Activated naive CD4-positive, alpha-beta T cell treated with anti-CD3 and anti-CD28 coated beads, Interleukin-2, amount 50 U/mL, for 24 hours (primary cell): Measurements from ENCODE around the gene TRIM28.
"Not testable (repeated sequence)": the region's sequence is repeated elsewhere in the genome, so short reads cannot be mapped to it uniquely, and the experiment has no call there.

Experiments used
- H3K27ac Mint-ChIP-seq: one replicate; pipeline ENCODE4 v1.8.0; 2021; ENCODE audit warnings: mild to moderate bottlenecking, mixed read lengths
- H3K27me3 Mint-ChIP-seq: one replicate; pipeline ENCODE4 v1.8.0; 2021; ENCODE audit warnings: mixed read lengths
- H3K36me3 Mint-ChIP-seq: one replicate; pipeline ENCODE4 v1.8.0; 2021; ENCODE audit warnings: mixed read lengths
- H3K4me1 Mint-ChIP-seq: one replicate; pipeline ENCODE4 v1.8.0; 2021; ENCODE audit warnings: mixed read lengths
- H3K4me3 Mint-ChIP-seq: one replicate; pipeline ENCODE4 v1.8.0; 2021; ENCODE audit warnings: mild to moderate bottlenecking, mixed read lengths
- H3K9me3 Mint-ChIP-seq: one replicate; pipeline ENCODE4 v1.8.0; 2021; ENCODE audit warnings: mixed read lengths

Gene TRIM28

DNA sequence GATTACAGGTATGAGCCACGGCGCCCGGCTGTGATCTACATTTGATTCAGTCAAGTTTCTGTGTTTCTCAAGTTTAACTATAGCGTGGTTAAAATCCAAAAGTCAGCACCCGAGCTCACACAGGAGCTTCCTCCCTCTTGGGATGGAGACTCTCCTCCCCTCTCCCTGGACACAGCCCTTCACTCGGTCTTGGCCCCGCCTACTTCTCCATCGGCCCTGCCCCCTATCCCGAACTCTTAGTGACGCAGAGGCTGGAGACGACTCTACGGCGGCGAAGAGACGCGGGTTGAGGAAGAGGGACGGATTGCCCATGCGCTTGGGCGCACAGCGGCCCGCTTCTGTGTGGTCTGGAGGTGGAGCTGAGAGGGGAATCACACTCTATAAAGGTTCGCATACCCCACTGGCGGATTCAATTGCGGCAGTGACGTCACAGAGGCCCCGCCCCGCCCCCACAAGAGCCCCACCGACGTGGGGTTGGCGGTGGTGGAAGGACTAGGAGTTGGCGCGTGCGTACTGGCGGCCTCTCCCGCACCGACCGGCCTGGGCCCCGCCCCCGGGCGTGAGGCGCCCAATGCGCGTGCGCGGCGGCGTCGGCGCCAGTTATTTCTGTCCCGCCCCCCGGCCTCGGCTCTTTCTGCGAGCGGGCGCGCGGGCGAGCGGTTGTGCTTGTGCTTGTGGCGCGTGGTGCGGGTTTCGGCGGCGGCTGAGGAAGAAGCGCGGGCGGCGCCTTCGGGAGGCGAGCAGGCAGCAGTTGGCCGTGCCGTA is at the start of gene TRIM28:
TRIM28 (plus strand) TSS at position 239 of the 765 bp plus-strand sequence. CDS start 694 bp downstream, outside the sequence.
- Mint-ChIP-seq H3K4me1 (peaks cover 26% of the 10 kb centered on the region), H3K27ac (peak within 1 kb of the TSS; percentile 99), H3K4me3 (peak within 1 kb of the TSS; percentile 96), H3K9me3 (no peaks in the 10 kb centered on the region), H3K27me3 (peaks cover 2% of the 10 kb centered on the region), H3K36me3 (peaks cover 20% of the 10 kb centered on the region)

DNA sequence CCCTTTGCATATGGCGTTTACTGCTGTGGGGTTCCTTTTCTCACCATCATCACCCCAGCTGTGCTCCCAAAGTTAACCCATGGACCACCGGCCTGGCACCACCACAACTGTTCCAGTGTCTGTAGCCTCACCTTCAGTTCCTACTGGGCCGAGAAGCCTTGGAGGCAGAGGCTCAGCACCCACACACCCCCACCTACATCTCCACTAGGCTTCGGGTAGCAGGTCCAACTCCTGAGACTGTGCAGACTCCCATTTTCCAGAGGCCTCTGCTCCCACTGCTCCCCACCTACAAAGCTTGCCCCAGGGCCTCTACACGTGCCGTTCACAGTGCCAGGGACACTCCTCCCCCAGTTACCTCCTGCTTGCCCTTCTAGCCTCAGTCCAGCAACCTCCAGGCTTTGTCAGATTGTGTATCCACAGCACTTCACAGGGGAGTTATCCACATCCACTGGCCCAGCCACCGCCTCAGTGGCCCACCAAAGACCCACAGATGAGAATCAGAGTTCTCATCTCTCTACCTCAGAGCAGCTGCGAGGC is 46.2 kb upstream of the TRIM28 start:
- Mint-ChIP-seq H3K4me3 (peak overlapping the region; percentile 44), H3K9me3 (peaks cover 7% of the 10 kb centered on the region), H3K27ac (no peak overlapping the region), H3K27me3 (no peaks in the 10 kb centered on the region), H3K4me1 (peaks cover 25% of the 10 kb centered on the region), H3K36me3 (no peaks in the 10 kb centered on the region)

- no peaks in the 10 kb centered on the region for H3K27me3 Mint-ChIP-seq
- H3K4me3 Mint-ChIP-seq, result peak overlapping the region; percentile 92
- no peaks in the 10 kb centered on the region for H3K36me3 Mint-ChIP-seq
- no peak overlapping the region for H3K27ac Mint-ChIP-seq
- peaks cover 25% of the 10 kb centered on the region for H3K4me1 Mint-ChIP-seq
- peaks cover 7% of the 10 kb centered on the region for H3K9me3 Mint-ChIP-seq
These were observed 45.4 kb upstream of the TRIM28 start for GRCh38 chr19:58498316-58499020.

DNA sequence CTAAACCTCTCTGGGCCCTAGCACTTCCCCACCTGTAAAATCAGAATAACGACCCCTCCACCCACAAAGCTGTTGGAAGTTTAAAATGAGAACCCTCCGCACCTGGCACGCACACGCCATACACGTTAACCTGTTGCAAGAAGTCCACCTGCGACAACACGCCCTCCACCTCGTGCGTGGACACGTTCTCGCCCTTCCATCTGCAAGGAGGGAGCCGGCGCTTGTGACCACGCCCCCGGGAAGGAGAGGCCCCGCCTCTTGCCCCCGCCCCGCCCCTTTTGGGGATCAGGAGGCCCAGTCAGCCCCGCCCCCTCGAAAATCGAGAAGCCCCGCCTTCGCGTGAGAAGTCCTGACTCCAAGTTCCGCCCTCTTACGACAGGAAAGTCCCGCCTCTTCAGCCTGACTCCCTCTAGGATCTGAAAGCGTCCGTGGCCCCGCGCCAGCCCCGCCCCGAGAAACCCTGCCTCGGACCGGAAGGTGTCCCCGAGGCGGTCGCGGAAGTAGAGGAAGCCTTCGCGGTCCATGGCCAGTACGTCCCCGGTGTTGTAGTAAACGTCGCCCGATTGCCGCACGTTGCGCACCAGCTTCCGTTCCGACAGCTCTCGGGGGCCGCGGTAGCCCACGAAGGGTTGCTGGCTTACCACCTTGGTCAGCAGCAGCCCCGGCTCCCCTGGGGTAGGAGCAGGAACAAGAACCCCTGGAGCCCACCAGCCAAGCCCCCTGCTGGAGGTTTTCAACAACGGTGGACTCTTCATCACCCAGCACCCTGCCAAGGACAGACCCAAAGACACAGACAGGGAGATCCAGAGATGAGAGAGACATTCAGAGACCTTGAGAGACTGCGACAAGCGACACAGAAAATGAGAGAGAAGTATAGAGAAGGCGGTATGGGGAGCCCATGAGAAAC is 44.6 kb upstream of the TRIM28 start:
- Mint-ChIP-seq H3K27me3 (no peaks in the 10 kb centered on the region), H3K4me3 (peak overlapping the region; percentile 92), H3K4me1 (peaks cover 25% of the 10 kb centered on the region), H3K9me3 (peaks cover 7% of the 10 kb centered on the region), H3K36me3 (no peaks in the 10 kb centered on the region), H3K27ac (peak overlapping the region; percentile 94)

- H3K9me3 Mint-ChIP-seq, result peaks cover 7% of the 10 kb centered on the region
- H3K4me1 Mint-ChIP-seq, result peaks cover 25% of the 10 kb centered on the region
- no peaks in the 10 kb centered on the region for H3K36me3 Mint-ChIP-seq
- H3K27ac Mint-ChIP-seq, result no peak overlapping the region
- no peaks in the 10 kb centered on the region for H3K27me3 Mint-ChIP-seq
- H3K4me3 Mint-ChIP-seq, result peak overlapping the region; percentile 92
These were observed 43.6 kb upstream of the TRIM28 start for GRCh38 chr19:58500242-58500641.

DNA sequence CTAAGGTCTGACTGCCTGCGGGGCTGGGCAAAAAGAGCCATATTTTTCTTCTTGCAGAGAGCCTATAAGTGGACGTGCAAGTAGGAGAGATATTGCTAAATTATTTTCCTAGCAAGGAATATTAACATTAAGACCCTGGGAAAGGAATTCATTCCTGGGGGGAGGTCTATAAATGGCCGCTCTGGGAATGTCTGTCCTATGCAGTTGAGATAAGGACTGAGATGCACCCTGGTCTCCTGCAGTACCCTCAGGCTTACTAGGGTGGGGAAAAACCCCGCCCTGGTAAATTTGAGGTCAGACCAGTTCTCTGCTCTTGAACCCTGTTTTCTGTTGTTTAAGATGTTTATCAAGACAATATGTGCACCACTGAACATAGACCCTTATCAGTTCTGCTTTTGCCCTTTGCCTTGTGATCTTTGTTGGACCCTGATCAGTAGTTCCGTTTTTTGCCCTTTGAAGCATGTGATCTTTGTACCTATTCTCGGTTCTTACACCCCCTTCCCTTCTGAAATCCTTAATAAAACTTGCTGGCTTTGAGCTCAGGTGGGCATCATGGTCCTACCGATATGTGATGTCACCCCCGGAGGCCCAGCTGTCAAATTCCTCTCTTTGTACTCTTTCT is 36.2 kb upstream of the TRIM28 start:
- H3K36me3 Mint-ChIP-seq, H3K27ac Mint-ChIP-seq, H3K4me3 Mint-ChIP-seq, H3K27me3 Mint-ChIP-seq, H3K9me3 Mint-ChIP-seq, H3K4me1 Mint-ChIP-seq: not testable (repeated sequence)

DNA sequence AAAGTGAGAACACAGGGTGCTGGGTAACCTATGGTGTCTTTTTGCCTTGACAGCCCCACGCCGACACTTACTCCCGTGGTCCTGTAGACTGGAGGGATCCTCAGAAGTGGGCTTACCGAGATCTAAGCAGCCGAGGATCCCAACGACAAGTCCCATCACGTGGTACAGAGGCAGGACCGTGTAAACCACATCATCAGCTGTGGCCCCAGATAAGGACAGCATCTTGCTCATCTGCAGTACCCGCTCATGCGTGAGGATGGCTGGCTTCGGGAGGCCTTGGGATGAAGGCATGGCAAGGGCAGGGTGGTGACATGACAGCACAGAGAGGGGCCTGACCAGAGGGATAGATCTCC is 34.2 kb upstream of the TRIM28 start:
- H3K36me3 Mint-ChIP-seq, result peaks cover 5% of the 10 kb centered on the region
- H3K4me1 Mint-ChIP-seq, result peaks cover 11% of the 10 kb centered on the region
- H3K9me3 Mint-ChIP-seq, result no peaks in the 10 kb centered on the region
- no peak overlapping the region for H3K27ac Mint-ChIP-seq
- no peak overlapping the region for H3K4me3 Mint-ChIP-seq
- no peaks in the 10 kb centered on the region for H3K27me3 Mint-ChIP-seq

DNA sequence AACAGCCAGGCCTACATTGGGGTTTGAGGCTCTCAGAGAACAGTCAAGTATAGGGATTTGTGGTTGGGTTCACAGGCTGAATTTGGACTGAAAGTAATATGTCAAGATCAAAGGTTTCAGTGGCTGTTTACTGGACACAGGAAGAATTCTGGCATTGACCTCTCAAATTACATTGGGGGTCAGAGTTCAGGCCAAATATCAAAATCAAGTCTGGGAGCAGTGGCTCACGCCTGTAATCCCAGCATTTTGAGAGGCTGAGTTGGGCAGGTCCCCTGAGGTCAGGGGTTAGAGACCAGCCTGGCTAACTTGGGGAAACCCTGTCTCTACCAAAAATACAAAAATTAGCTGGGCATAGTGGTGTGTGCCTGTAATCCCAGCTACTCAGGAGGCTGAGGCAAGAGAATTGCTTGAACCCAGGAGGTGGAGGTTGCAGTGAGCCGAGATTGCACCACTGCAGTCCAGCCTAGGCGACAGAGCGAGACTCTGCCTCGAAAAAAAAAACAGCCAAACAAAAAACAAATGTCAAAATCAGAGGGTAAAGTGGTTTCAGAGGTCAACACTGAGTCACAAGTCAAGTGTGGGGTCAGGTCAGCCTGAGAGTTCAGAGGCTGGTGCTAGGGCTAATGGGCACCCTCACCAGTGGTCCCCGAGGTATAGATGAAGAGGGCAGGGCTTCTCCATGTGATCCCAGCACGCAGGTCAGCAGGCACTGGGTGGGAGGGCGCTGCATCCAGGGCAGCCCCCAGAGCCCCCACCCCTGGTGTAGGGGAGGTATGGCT is 33.6 kb upstream of the TRIM28 start:
- peaks cover 14% of the 10 kb centered on the region for H3K4me1 Mint-ChIP-seq
- H3K4me3 Mint-ChIP-seq, result no peak overlapping the region
- peaks cover 5% of the 10 kb centered on the region for H3K36me3 Mint-ChIP-seq
- H3K27me3 Mint-ChIP-seq, result no peaks in the 10 kb centered on the region
- H3K27ac Mint-ChIP-seq, result no peak overlapping the region
- H3K9me3 Mint-ChIP-seq, result no peaks in the 10 kb centered on the region

DNA sequence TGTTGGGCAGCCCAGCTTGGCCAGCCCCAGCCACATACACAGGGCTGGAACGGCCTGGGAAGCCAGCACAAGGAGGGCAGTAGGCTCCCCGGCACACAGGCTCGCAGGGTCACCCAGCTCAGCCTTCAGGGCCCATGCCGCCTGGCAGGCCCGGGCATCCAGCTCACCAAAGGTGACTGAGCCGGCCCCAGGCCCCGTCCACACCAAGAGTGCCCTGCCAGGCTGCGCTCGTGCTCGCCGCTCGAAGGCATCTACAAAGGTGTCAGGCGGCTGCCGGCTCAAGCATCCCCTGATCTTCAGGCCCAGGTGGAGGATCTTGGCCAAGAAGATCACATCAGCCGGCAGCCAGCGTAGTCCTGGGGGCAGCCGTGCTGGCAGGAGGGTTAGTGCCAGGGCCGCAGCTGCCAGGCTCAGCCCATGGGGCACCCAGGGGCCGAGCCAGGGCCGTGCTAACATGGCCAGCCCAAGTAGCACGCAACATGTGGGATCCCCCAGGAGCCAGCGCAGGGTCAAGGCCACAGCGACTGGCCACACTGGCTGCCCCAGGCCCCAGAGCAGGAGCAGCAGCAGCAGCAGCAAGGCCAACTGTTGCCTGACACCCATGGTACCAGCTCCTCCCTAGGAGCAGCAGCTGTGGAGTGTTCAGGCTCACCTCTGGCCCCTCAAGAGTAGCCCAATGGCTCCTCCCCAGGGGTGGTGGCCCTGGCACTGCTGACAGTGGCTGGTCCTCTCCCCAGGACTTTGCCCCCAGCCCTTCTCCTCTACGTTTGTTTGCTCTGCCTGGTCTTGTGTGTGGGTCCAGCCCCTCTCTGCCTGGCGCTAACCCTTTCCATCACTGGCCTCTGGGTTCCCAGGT is 32.3 kb upstream of the TRIM28 start, which contains the start of gene SLC27A5:
SLC27A5 (minus strand) TSS at position 640 of the 856 bp plus-strand sequence; CDS start at position 603, 37 bp downstream.
- Mint-ChIP-seq H3K36me3 (peaks cover 9% of the 10 kb centered on the region), H3K4me1 (peaks cover 23% of the 10 kb centered on the region), H3K4me3 (no peak within 1 kb of the TSS), H3K27ac (no peak within 1 kb of the TSS), H3K27me3 (no peaks in the 10 kb centered on the region), H3K9me3 (no peaks in the 10 kb centered on the region)

- no peaks in the 10 kb centered on the region for H3K9me3 Mint-ChIP-seq
- H3K4me1 Mint-ChIP-seq, result peaks cover 34% of the 10 kb centered on the region
- H3K27me3 Mint-ChIP-seq, result no peaks in the 10 kb centered on the region
- H3K36me3 Mint-ChIP-seq, result peaks cover 6% of the 10 kb centered on the region
- peak overlapping the region; percentile 59 for H3K4me3 Mint-ChIP-seq
- H3K27ac Mint-ChIP-seq, result no peak overlapping the region
These were observed 30.6 kb upstream of the TRIM28 start for GRCh38 chr19:58513213-58513693.

- H3K4me3 Mint-ChIP-seq, result peak overlapping the region; percentile 90
- H3K27ac Mint-ChIP-seq, result peak overlapping the region; percentile 95
These were observed 29.9 kb upstream of the TRIM28 start for GRCh38 chr19:58513694-58514563.

DNA sequence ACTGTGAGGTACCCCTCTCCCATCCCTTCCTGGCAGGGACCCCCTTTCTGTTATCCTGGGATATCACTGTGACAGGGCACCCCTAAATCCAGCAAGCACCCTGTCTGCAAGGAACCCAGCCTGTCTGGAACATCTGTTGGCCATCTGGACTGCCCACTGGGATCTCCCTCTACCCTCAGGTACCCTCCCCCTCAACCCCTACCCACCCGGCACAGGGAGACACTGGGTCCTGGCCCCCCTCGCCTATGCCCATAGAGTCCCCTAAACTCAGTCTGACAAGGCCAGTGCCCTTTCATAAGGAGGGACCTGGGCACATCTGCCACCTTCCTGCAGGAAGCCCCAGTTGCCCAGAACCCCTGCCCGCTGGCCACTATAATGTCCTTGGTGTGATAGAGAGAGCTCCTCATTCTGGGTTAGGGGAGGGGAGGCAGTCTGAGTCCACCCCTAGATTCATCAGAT is 29.3 kb upstream of the TRIM28 start:
- H3K27ac Mint-ChIP-seq, result peak overlapping the region; percentile 80
- H3K9me3 Mint-ChIP-seq, result no peaks in the 10 kb centered on the region
- peaks cover 44% of the 10 kb centered on the region for H3K4me1 Mint-ChIP-seq
- peak overlapping the region; percentile 90 for H3K4me3 Mint-ChIP-seq
- H3K27me3 Mint-ChIP-seq, result no peaks in the 10 kb centered on the region
- peaks cover 6% of the 10 kb centered on the region for H3K36me3 Mint-ChIP-seq

More at GRCh38 chr19:58513694-58514563, 29.9 kb upstream of the TRIM28 start:
- Mint-ChIP-seq H3K4me1 (peaks cover 40% of the 10 kb centered on the region), H3K9me3 (no peaks in the 10 kb centered on the region), H3K27me3 (no peaks in the 10 kb centered on the region), H3K36me3 (peaks cover 6% of the 10 kb centered on the region)

GRCh38 chr19:58515259-58515658 is 28.6 kb upstream of the TRIM28 start:
- Mint-ChIP-seq H3K36me3 (peaks cover 6% of the 10 kb centered on the region), H3K4me1 (peaks cover 50% of the 10 kb centered on the region), H3K27me3 (no peaks in the 10 kb centered on the region), H3K4me3 (peak overlapping the region; percentile 60), H3K27ac (peak overlapping the region; percentile 55), H3K9me3 (no peaks in the 10 kb centered on the region)
